Astrocyte of the cerebellum (primary cell): Measurements from ENCODE around the gene SH3BP4.

Experiments
- DNase-seq: peaks from one replicate; pipeline ENCODE4 v3.0.0-alpha.2; 2011; ENCODE audit warnings: low read depth
- H3K4me3 ChIP-seq: 2 replicates; pipeline ENCODE4 v1.5.1; 2011; ENCODE audit warnings: mild to moderate bottlenecking, low read depth, low read length, moderate library complexity
- CTCF ChIP-seq: IDR thresholded peaks from 2 replicates; pipeline ENCODE4 v1.5.1; 2012; ENCODE audit warnings: low read length, low read depth, moderate library complexity, mild to moderate bottlenecking; ENCODE audit errors: missing control alignments
- in situ Hi-C: cut with HindIII; loops from 2 replicates; pipeline ENCODE4 v1.10.0; 2017; ENCODE audit warnings: low sequenced_read_pairs

Gene SH3BP4

GRCh38 chr2:235098269-235098668, 146.5 kb downstream of the SH3BP4 start:
- TF ChIP-seq CTCF = no peak

GRCh38 chr2:235098736-235099494, 147.1 kb downstream of the SH3BP4 start:
- DNase-seq = peak; percentile 55
- in situ Hi-C loops = loop anchor here (10.0 kb wide), 1 partner anchor 134 kb away; no protein-coding TSS in a partner anchor
- no peak overlapping the region for H3K4me3 ChIP-seq
- TF ChIP-seq CTCF = no peak

More at GRCh38 chr2:235098269-235098668, 146.5 kb downstream of the SH3BP4 start:
- H3K4me3 ChIP-seq = no peak overlapping the region
- DNase-seq = no peak
- in situ Hi-C loops = loop anchor here (10.0 kb wide), 1 partner anchor 133 kb away; no protein-coding TSS in a partner anchor

GRCh38 chr2:235102896-235103295, 151.1 kb downstream of the SH3BP4 start:
- in situ Hi-C loops = no loop called here
- no peak for TF ChIP-seq CTCF
- H3K4me3 ChIP-seq = no peak overlapping the region
- no peak for DNase-seq
